AG09309 (cell line): ENCODE results near the gene NLK.

ENCODE experiments used
- DNase-seq: peaks from one replicate; pipeline ENCODE4 v3.0.0-alpha.2; 2010; ENCODE audit warnings: low read depth
- H3K4me3 ChIP-seq: 2 replicates; pipeline ENCODE4 v1.5.1; 2011; ENCODE audit warnings: mild to moderate bottlenecking, low read depth, low read length, moderate library complexity; ENCODE audit not compliant: control insufficient read depth
- CTCF ChIP-seq: IDR thresholded peaks from 2 replicates; pipeline ENCODE4 v1.5.1; 2011; ENCODE audit warnings: mild to moderate bottlenecking, low read depth, low read length, inconsistent platforms; ENCODE audit not compliant: insufficient read depth, control insufficient read depth; ENCODE audit errors: missing control alignments

NLK gene

GRCh38 chr17:28166478-28166877 lies 124.0 kb downstream of the NLK start:
- H3K4me3 ChIP-seq: no peak overlapping the region
- DNase-seq: no peak
- no peak for TF ChIP-seq CTCF

- DNase-seq: no peak
- H3K4me3 ChIP-seq: no peak overlapping the region
- TF ChIP-seq CTCF: no peak
Measured at GRCh38 chr17:28169621-28170349, 127.3 kb downstream of the NLK start.

GRCh38 chr17:28170771-28171170 lies 128.3 kb downstream of the NLK start:
- no peak for TF ChIP-seq CTCF
- no peak overlapping the region for H3K4me3 ChIP-seq
- no peak for DNase-seq

- TF ChIP-seq CTCF: no peak
- DNase-seq: no peak
- no peak overlapping the region for H3K4me3 ChIP-seq
Measured at GRCh38 chr17:28173031-28173561, 130.6 kb downstream of the NLK start.

- no peak overlapping the region for H3K4me3 ChIP-seq
- DNase-seq: no peak
- TF ChIP-seq CTCF: no peak
Measured at GRCh38 chr17:28173801-28174200, 131.3 kb downstream of the NLK start.

- TF ChIP-seq CTCF: no peak
- H3K4me3 ChIP-seq: no peak overlapping the region
- DNase-seq: no peak
Measured at GRCh38 chr17:28174352-28175046, 132.0 kb downstream of the NLK start.

- H3K4me3 ChIP-seq: no peak overlapping the region
- no peak for TF ChIP-seq CTCF
- no peak for DNase-seq
Measured at GRCh38 chr17:28177351-28177750, 134.9 kb downstream of the NLK start.
